Measurements from ENCODE around the gene PRUNE2. TPM values are rescaled to one million over a fixed set of nuclear protein-coding genes. Genes with fewer than 3 reads are reported as not detected.

Gene PRUNE2
- total and polyA plus RNA-seq, 4 donors: 3.8 to 18.1 (median 7.8) TPM

- no peak overlapping the region for H3K4me3 ChIP-seq
- no peaks in the 10 kb centered on the region for H3K36me3 ChIP-seq (ENCODE audit: control insufficient read depth in 4 of 4, insufficient read depth in 4 of 4, low read length in 4 of 4)
- DNase-seq (no peak), ATAC-seq (ENCODE audit: insufficient read depth, low FRiP score) (no peak)
- no peak overlapping the region for H3K9ac ChIP-seq (ENCODE audit: insufficient read depth in 1 of 2, low read length in 2 of 2)
- H3K27ac ChIP-seq (ENCODE audit: low read depth in 1 of 2, low read length in 1 of 2): no peak overlapping the region
- no peaks in the 10 kb centered on the region for H3K27me3 ChIP-seq (ENCODE audit: control insufficient read depth in 3 of 3, insufficient read depth in 3 of 3, low read length in 2 of 3)
- no peak for TF ChIP-seq CTCF (IDR thresholded peaks at IDR 0.05; ENCODE audit: control extremely low read depth, extremely low read depth)
- no peaks in the 10 kb centered on the region for H3K4me1 ChIP-seq (ENCODE audit: control insufficient read depth in 5 of 5, insufficient read depth in 5 of 5, low read length in 5 of 5)
- no peaks in the 10 kb centered on the region for H3K9me3 ChIP-seq (ENCODE audit: control insufficient read depth in 4 of 4, insufficient read depth in 3 of 4, low read length in 3 of 4)
- 76 to 80% methylated on average over 3 of the region's 3 CpGs for WGBS, 2 donors
These were observed 22.5 kb downstream of the PRUNE2 start for GRCh38 chr9:76883341-76883855.

- H3K27ac ChIP-seq (ENCODE audit: low read depth in 1 of 2, low read length in 1 of 2): no peak overlapping the region
- WGBS, 2 donors: 82 to 85% methylated on average over 4 of the region's 4 CpGs
- no peak for TF ChIP-seq CTCF (IDR thresholded peaks at IDR 0.05; ENCODE audit: control extremely low read depth, extremely low read depth)
These were observed 23.2 kb downstream of the PRUNE2 start for GRCh38 chr9:76882686-76883085.

GRCh38 chr9:76880210-76880609, 25.7 kb downstream of the PRUNE2 start:
- no peak for TF ChIP-seq CTCF (IDR thresholded peaks at IDR 0.05; ENCODE audit: control extremely low read depth, extremely low read depth)
- H3K27me3 ChIP-seq (ENCODE audit: control insufficient read depth in 3 of 3, insufficient read depth in 3 of 3, low read length in 2 of 3): no peaks in the 10 kb centered on the region
- ATAC-seq (ENCODE audit: insufficient read depth, low FRiP score): no peak
- H3K36me3 ChIP-seq (ENCODE audit: control insufficient read depth in 4 of 4, insufficient read depth in 4 of 4, low read length in 4 of 4): no peaks in the 10 kb centered on the region
- no peaks in the 10 kb centered on the region for H3K9me3 ChIP-seq (ENCODE audit: control insufficient read depth in 4 of 4, insufficient read depth in 3 of 4, low read length in 3 of 4)
- no peaks in the 10 kb centered on the region for H3K4me1 ChIP-seq (ENCODE audit: control insufficient read depth in 5 of 5, insufficient read depth in 5 of 5, low read length in 5 of 5)
- no peak for DNase-seq
- H3K9ac ChIP-seq (ENCODE audit: insufficient read depth in 1 of 2, low read length in 2 of 2): no peak overlapping the region
- no peak overlapping the region for H3K27ac ChIP-seq (ENCODE audit: low read depth in 1 of 2, low read length in 1 of 2)
- H3K4me3 ChIP-seq: no peak overlapping the region
- WGBS, 2 donors: 76 to 89% methylated on average over 2 of the region's 2 CpGs

More at GRCh38 chr9:76882686-76883085, 23.2 kb downstream of the PRUNE2 start:
- Histone ChIP-seq H3K4me3 (no peak overlapping the region), H3K27me3 (ENCODE audit: control insufficient read depth in 3 of 3, insufficient read depth in 3 of 3, low read length in 2 of 3) (no peaks in the 10 kb centered on the region), H3K9ac (ENCODE audit: insufficient read depth in 1 of 2, low read length in 2 of 2) (no peak overlapping the region), H3K4me1 (ENCODE audit: control insufficient read depth in 5 of 5, insufficient read depth in 5 of 5, low read length in 5 of 5) (no peaks in the 10 kb centered on the region), H3K36me3 (ENCODE audit: control insufficient read depth in 4 of 4, insufficient read depth in 4 of 4, low read length in 4 of 4) (no peaks in the 10 kb centered on the region), H3K9me3 (ENCODE audit: control insufficient read depth in 4 of 4, insufficient read depth in 3 of 4, low read length in 3 of 4) (no peaks in the 10 kb centered on the region)
- DNase-seq (no peak), ATAC-seq (ENCODE audit: insufficient read depth, low FRiP score) (no peak)

- Histone ChIP-seq H3K27me3 (ENCODE audit: control insufficient read depth in 3 of 3, insufficient read depth in 3 of 3, low read length in 2 of 3) (no peaks in the 10 kb centered on the region), H3K4me1 (ENCODE audit: control insufficient read depth in 5 of 5, insufficient read depth in 5 of 5, low read length in 5 of 5) (no peaks in the 10 kb centered on the region), H3K27ac (ENCODE audit: low read depth in 1 of 2, low read length in 1 of 2) (no peak overlapping the region), H3K9ac (ENCODE audit: insufficient read depth in 1 of 2, low read length in 2 of 2) (no peak overlapping the region), H3K36me3 (ENCODE audit: control insufficient read depth in 4 of 4, insufficient read depth in 4 of 4, low read length in 4 of 4) (no peaks in the 10 kb centered on the region), H3K9me3 (ENCODE audit: control insufficient read depth in 4 of 4, insufficient read depth in 3 of 4, low read length in 3 of 4) (no peaks in the 10 kb centered on the region), H3K4me3 (no peak overlapping the region)
- WGBS, 2 donors: 60 to 82% methylated on average over 3 of the region's 3 CpGs
- no peak for DNase-seq
- no peak for ATAC-seq (ENCODE audit: insufficient read depth, low FRiP score)
- TF ChIP-seq CTCF (IDR thresholded peaks at IDR 0.05; ENCODE audit: control extremely low read depth, extremely low read depth): no peak
These were observed 27.0 kb downstream of the PRUNE2 start for GRCh38 chr9:76878933-76879332.
